Calu3 (cell line): Measurements from ENCODE around the gene SAMD4A. TPM values are rescaled to one million over a fixed set of nuclear protein-coding genes. Genes with fewer than 3 reads are reported as not detected.

Experiments
- BruUV-seq: library from RNA; stranded (reverse); fragments of 400-500 nt; replicated peaks from 2 replicates; lab custom pipeline; 2021; lab: Mats Ljungman, UMichigan
- CTCF ChIA-PET: fragments of 300-600 bp; sonication (Branson Sonifier 250); formaldehyde crosslinking; loops from one replicate; lab custom pipeline; 2022; ENCODE audit warnings: antibody characterized with exemption; lab: Charles Lee
- DNase-seq: peaks from one replicate; pipeline ENCODE4 v3.0.0; 2022
- H3K27ac Mint-ChIP-seq: one replicate; pipeline ENCODE4 v1.8.0; 2022; ENCODE audit warnings: mixed read lengths; ENCODE audit not compliant: unreplicated experiment
- H3K27me3 Mint-ChIP-seq: one replicate; pipeline ENCODE4 v1.8.0; 2022; ENCODE audit warnings: mixed read lengths; ENCODE audit not compliant: unreplicated experiment
- H3K36me3 Mint-ChIP-seq: one replicate; pipeline ENCODE4 v1.8.0; 2022; ENCODE audit warnings: mild to moderate bottlenecking, moderate library complexity, mixed read lengths; ENCODE audit not compliant: insufficient read depth, unreplicated experiment
- H3K4me1 Mint-ChIP-seq: one replicate; pipeline ENCODE4 v1.8.0; 2022; ENCODE audit warnings: mild to moderate bottlenecking, low read depth, mixed read lengths; ENCODE audit not compliant: unreplicated experiment
- H3K4me3 Mint-ChIP-seq: one replicate; pipeline ENCODE4 v1.8.0; 2022; ENCODE audit warnings: mild to moderate bottlenecking, low read depth, moderate library complexity, mixed read lengths; ENCODE audit not compliant: unreplicated experiment
- H3K9me3 Mint-ChIP-seq: one replicate; pipeline ENCODE4 v1.8.0; 2022; ENCODE audit warnings: low read depth, mixed read lengths; ENCODE audit not compliant: unreplicated experiment
- CTCF ChIP-seq: fragments of 200-600 bp; IDR thresholded peaks from one replicate; pipeline ENCODE4 v1.8.0; 2022; ENCODE audit warnings: antibody characterized with exemption; ENCODE audit not compliant: unreplicated experiment
- intact Hi-C: fragments of 100-400 bp; cut with micrococcal nuclease; formaldehyde crosslinking; loops from one replicate; pipeline ENCODE4 v1.10.0; 2022; ENCODE audit not compliant: unreplicated experiment
- total RNA-seq: library from RNA; stranded (reverse); gene quantifications from 2 replicates; pipeline ENCODE4 v1.2.3, GENCODE V29; 2022

The SAMD4A gene
- total RNA-seq, 1 experiment from 2014 or later = 14.4 TPM

- Mint-ChIP-seq H3K4me3 (peak overlapping the region; percentile 46), H3K27ac (peak overlapping the region; percentile 95), H3K27me3 (no peaks in the 10 kb centered on the region), H3K36me3 (peaks cover 7% of the 10 kb centered on the region), H3K4me1 (peaks cover 34% of the 10 kb centered on the region), H3K9me3 (no peaks in the 10 kb centered on the region)
- peak; percentile 84 for DNase-seq
- CTCF ChIA-PET = interaction anchor here (0.5 to 3.5 kb wide), 13 partner anchors 10 to 407 kb away, joined by 3 to 81 read pairs (median 4); partner anchors contain the start of genes CGRRF1 and SAMD4A
- peak; percentile 53 for TF ChIP-seq CTCF
- BruUV-seq = no TSS peak
- intact Hi-C loops = loop anchor here (1.0 to 5.0 kb wide), 3 partner anchors 81 to 266 kb away; partner anchors contain the start of gene CGRRF1
Measured at GRCh38 chr14:54773171-54774006, 206.5 kb downstream of the SAMD4A start.

- Mint-ChIP-seq H3K4me3 (no peak overlapping the region), H3K9me3 (no peaks in the 10 kb centered on the region), H3K27ac (no peak overlapping the region), H3K27me3 (no peaks in the 10 kb centered on the region), H3K36me3 (peaks cover 7% of the 10 kb centered on the region), H3K4me1 (peaks cover 34% of the 10 kb centered on the region)
- BruUV-seq = no TSS peak
- no peak for DNase-seq
- intact Hi-C loops = loop anchor here (5.0 kb wide), 2 partner anchors 83 to 268 kb away; partner anchors contain the start of gene CGRRF1
- CTCF ChIA-PET = interaction anchor here (0.7 to 3.5 kb wide), 2 partner anchors 209 to 1461 kb away, joined by 11 to 81 read pairs; partner anchors contain the start of gene SAMD4A
- TF ChIP-seq CTCF = no peak
Measured at GRCh38 chr14:54774824-54775223, 207.9 kb downstream of the SAMD4A start.

GRCh38 chr14:54775486-54776140, 208.7 kb downstream of the SAMD4A start:
- peaks cover 7% of the 10 kb centered on the region for H3K36me3 Mint-ChIP-seq
- no TSS peak for BruUV-seq

More at GRCh38 chr14:54775486-54776140, 208.7 kb downstream of the SAMD4A start:
- Mint-ChIP-seq H3K27me3 (no peaks in the 10 kb centered on the region), H3K9me3 (no peaks in the 10 kb centered on the region), H3K27ac (no peak overlapping the region), H3K4me1 (peaks cover 34% of the 10 kb centered on the region), H3K4me3 (no peak overlapping the region)
- no peak for TF ChIP-seq CTCF
- no peak for DNase-seq
- intact Hi-C loops = no loop called here
- CTCF ChIA-PET = interaction anchor here (0.6 to 3.5 kb wide), 2 partner anchors 210 to 274 kb away, joined by 4 to 81 read pairs; partner anchors contain the start of gene SAMD4A
